ENCODE measurements around the gene KCNS1. TPM values are rescaled to one million over a fixed set of nuclear protein-coding genes. Genes with fewer than 3 reads are reported as not detected.

Gene KCNS1
- total RNA-seq, 1 donor from 2014 or later: 0.12 TPM

- no peak for DNase-seq (ENCODE audit: extremely low read depth, low read depth, low spot score)
These were observed 48.1 kb downstream of the KCNS1 start for GRCh38 chr20:45052698-45053429.

- no peak for DNase-seq (ENCODE audit: extremely low read depth, low read depth, low spot score)
These were observed 49.5 kb downstream of the KCNS1 start for GRCh38 chr20:45051204-45052060.

GRCh38 chr20:45049904-45050471, 50.9 kb downstream of the KCNS1 start:
- no peak for DNase-seq (ENCODE audit: extremely low read depth, low read depth, low spot score)

- no peak for DNase-seq (ENCODE audit: extremely low read depth, low read depth, low spot score)
These were observed 51.5 kb downstream of the KCNS1 start for GRCh38 chr20:45049438-45049837.

GRCh38 chr20:45047581-45048119, 53.3 kb downstream of the KCNS1 start:
- no peak for DNase-seq (ENCODE audit: extremely low read depth, low read depth, low spot score)

- DNase-seq (ENCODE audit: extremely low read depth, low read depth, low spot score): no peak
These were observed 56.3 kb downstream of the KCNS1 start for GRCh38 chr20:45044601-45045000.

GRCh38 chr20:45044084-45044573, 56.8 kb downstream of the KCNS1 start:
- no peak for DNase-seq (ENCODE audit: extremely low read depth, low read depth, low spot score)

GRCh38 chr20:45042978-45043377, 57.9 kb downstream of the KCNS1 start:
- no peak for DNase-seq (ENCODE audit: extremely low read depth, low read depth, low spot score)

Other genes starting within 250 kb of the KCNS1 start
- 167 and 173 TPM in 2 replicates for gene YWHAB, start 215.4 kb downstream of the KCNS1 start, total RNA-seq
- gene PABPC1L, start 191.1 kb downstream of the KCNS1 start, total RNA-seq: 2.1 and 13.6 TPM in 2 replicates
- gene TOMM34, start 140.7 kb downstream of the KCNS1 start, total RNA-seq: 36.9 and 43.0 TPM in 2 replicates
- gene STK4, start 134.6 kb downstream of the KCNS1 start, total RNA-seq: 14.0 and 20.9 TPM in 2 replicates
- gene WFDC5, start 14.0 kb upstream of the KCNS1 start, total RNA-seq: not detected in 2 replicates
- gene WFDC12, start 23.3 kb upstream of the KCNS1 start, total RNA-seq: not detected in 2 replicates
- gene PI3, start 73.8 kb upstream of the KCNS1 start, total RNA-seq: not detected in 2 replicates
- gene SEMG1, start 105.9 kb upstream of the KCNS1 start, total RNA-seq: not detected in 2 replicates
- not detected in 2 replicates for gene SEMG2, start 120.2 kb upstream of the KCNS1 start, total RNA-seq
- not detected in 2 replicates for gene SLPI, start 153.4 kb upstream of the KCNS1 start, total RNA-seq
- not detected in 2 replicates for gene RBPJL, start 205.7 kb upstream of the KCNS1 start, total RNA-seq
- gene MATN4, start 207.2 kb upstream of the KCNS1 start, total RNA-seq: not detected in 2 replicates
- 59.4 and 64.3 TPM in 2 replicates for gene SDC4, start 247.3 kb upstream of the KCNS1 start, total RNA-seq

All from glomerular endothelial cell (primary cell).